Upper lobe of left lung (tissue), 6 donors: ENCODE results near the gene C3orf49. TPM values are rescaled to one million over a fixed set of nuclear protein-coding genes. Genes with fewer than 3 reads are reported as not detected.

ENCODE experiments used
- ATAC-seq, 2 donors: fragments of 200-7000 bp; cut with Tn5 transposase; one replicate each; pipeline ENCODE4 v1.9.1; 2022; ENCODE audit warnings: mild to moderate bottlenecking in 2 of 2, moderate library complexity in 2 of 2; ENCODE audit not compliant: low FRiP score in 2 of 2
- DNase-seq, 2 donors: peaks; one replicate each; pipeline ENCODE4 v3.0.0-alpha.2; 2019 to 2020
- H3K27ac ChIP-seq, 4 donors: fragments of 200-600 bp; sonication (generic); one replicate each; pipeline ENCODE4 v1.5.1; 2016 to 2019
- H3K27me3 ChIP-seq, 4 donors: fragments of 200-600 bp; sonication (generic); one replicate each; pipeline ENCODE4 v1.5.1; 2017 to 2019
- H3K36me3 ChIP-seq, 4 donors: fragments of 200-600 bp; sonication (generic); one replicate each; pipeline ENCODE4 v1.5.1; 2016 to 2019
- H3K4me1 ChIP-seq, 4 donors: fragments of 200-600 bp; sonication (generic); one replicate each; pipeline ENCODE4 v1.5.1; 2018 to 2019
- H3K4me3 ChIP-seq, 4 donors: fragments of 200-600 bp; sonication (generic); one replicate each; pipeline ENCODE4 v1.5.1; 2017 to 2019; ENCODE audit warnings: mild to moderate bottlenecking in 2 of 4, moderate library complexity in 1 of 4
- H3K9me3 ChIP-seq, 4 donors: fragments of 200-600 bp; sonication (generic); one replicate each; pipeline ENCODE4 v1.5.1; 2018 to 2019
- CTCF ChIP-seq, 6 experiments: fragments of 450-650 bp in 4 of 6; fragments of 200-600 bp in 2 of 6; sonication (generic) in 2 of 6; IDR thresholded peaks; one replicate each; pipeline ENCODE4 v1.5.1; 2016 to 2019; ENCODE audit warnings: antibody characterized with exemption in 6 of 6
- EP300 ChIP-seq, 4 donors: sonication (generic); formaldehyde crosslinking; IDR thresholded peaks; one replicate each; pipeline ENCODE4 v1.5.1; 2017; ENCODE audit warnings: antibody characterized with exemption in 4 of 4, control low read depth in 2 of 4
- POLR2A ChIP-seq, 4 donors: fragments of 450-650 bp; IDR thresholded peaks; one replicate each; pipeline ENCODE4 v1.5.1; 2016 to 2017; ENCODE audit warnings: antibody characterized with exemption in 4 of 4, mild to moderate bottlenecking in 2 of 4
- POLR2AphosphoS5 ChIP-seq, 2 donors: sonication (generic); formaldehyde crosslinking; IDR thresholded peaks; one replicate each; pipeline ENCODE4 v1.5.1; 2017; ENCODE audit warnings: antibody characterized with exemption in 2 of 2
- WGBS, 2 donors: methylation state at CpG; one replicate each; pipeline ENCODE4 v1.1.5; 2017 to 2018; 5-methylcytosine and 5-hydroxymethylcytosine counted together
- total RNA-seq, 6 donors: library from RNA; depleted of rRNA in 4 of 6; stranded (reverse); fragments of >200 nt in 4 of 6; gene quantifications; one replicate each; pipeline versions ENCODE4 v1.1.0 to v1.2.1, GENCODE V29; 2016 to 2021
- donor health status: DM: no; HTN: no; CAD: no; lungs with moderate emphysema.
- donor health status: DM: no; HTN: yes; CAD: no; lungs with severe emphysema.

The C3orf49 gene
- total RNA-seq, 6 donors from 2014 or later, result not detected

GRCh38 chr3:63867225-63867624 is 48.1 kb downstream of the C3orf49 start:
- Histone ChIP-seq H3K27ac (no peak overlapping the region), H3K4me1 (peaks cover 7 to 16% (median 11%) of the 10 kb centered on the region in 4 donors), H3K36me3 (no peaks in the 10 kb centered on the region), H3K4me3 (no peak overlapping the region), H3K9me3 (no peaks in the 10 kb centered on the region), H3K27me3 (no peaks in the 10 kb centered on the region)
- WGBS, 2 donors, result 94 to 100% methylated on average over 1 of the region's 1 CpG
- no peak for ATAC-seq
- TF ChIP-seq POLR2AphosphoS5 (IDR thresholded peaks at IDR 0.05) (no peak), CTCF (IDR thresholded peaks at IDR 0.05) (no peak), EP300 (IDR thresholded peaks at IDR 0.05) (no peak), POLR2A (IDR thresholded peaks at IDR 0.05) (no peak)
- DNase-seq, result no peak

- H3K36me3 ChIP-seq, result no peaks in the 10 kb centered on the region
- no peak overlapping the region for H3K27ac ChIP-seq
- H3K27me3 ChIP-seq, result no peaks in the 10 kb centered on the region
- TF ChIP-seq CTCF (IDR thresholded peaks at IDR 0.05), result no peak
- no peak for TF ChIP-seq POLR2A (IDR thresholded peaks at IDR 0.05)
- TF ChIP-seq POLR2AphosphoS5 (IDR thresholded peaks at IDR 0.05), result no peak
- no peak for TF ChIP-seq EP300 (IDR thresholded peaks at IDR 0.05)
- H3K9me3 ChIP-seq, result no peaks in the 10 kb centered on the region
- 86 to 90% methylated on average over 3 of the region's 3 CpGs for WGBS, 2 donors
- ATAC-seq, result no peak
- no peak overlapping the region for H3K4me3 ChIP-seq
- no peak for DNase-seq
- H3K4me1 ChIP-seq, result peaks cover 0 to 7% (median 4%) of the 10 kb centered on the region in 4 donors
Measured at GRCh38 chr3:63869940-63870614, 51.0 kb downstream of the C3orf49 start.

- DNase-seq (no peak), ATAC-seq (no peak)
- peaks cover 0 to 9% (median 2%) of the 10 kb centered on the region in 4 donors for H3K4me1 ChIP-seq
- H3K4me3 ChIP-seq, result no peak overlapping the region
- TF ChIP-seq POLR2AphosphoS5 (IDR thresholded peaks at IDR 0.05) (no peak), POLR2A (IDR thresholded peaks at IDR 0.05) (no peak), CTCF (IDR thresholded peaks at IDR 0.05) (no peak), EP300 (IDR thresholded peaks at IDR 0.05) (no peak)
- no peaks in the 10 kb centered on the region for H3K27me3 ChIP-seq
- WGBS, 2 donors, result 62 to 69% methylated on average over 2 of the region's 2 CpGs
- H3K36me3 ChIP-seq, result no peaks in the 10 kb centered on the region
- no peak overlapping the region for H3K27ac ChIP-seq
- H3K9me3 ChIP-seq, result no peaks in the 10 kb centered on the region
Measured at GRCh38 chr3:63870615-63871005, 51.5 kb downstream of the C3orf49 start.

- H3K9me3 ChIP-seq, result no peaks in the 10 kb centered on the region
- H3K4me1 ChIP-seq, result peaks cover 0 to 10% (median 2%) of the 10 kb centered on the region in 4 donors
- ATAC-seq, result peak in 1 of 2 donors; percentile 56
- TF ChIP-seq POLR2A (IDR thresholded peaks at IDR 0.05), result no peak
- TF ChIP-seq EP300 (IDR thresholded peaks at IDR 0.05), result no peak
- TF ChIP-seq CTCF (IDR thresholded peaks at IDR 0.05), result no peak
- no peak for TF ChIP-seq POLR2AphosphoS5 (IDR thresholded peaks at IDR 0.05)
- 93 to 98% methylated on average over 2 of the region's 2 CpGs for WGBS, 2 donors
- H3K4me3 ChIP-seq, result no peak overlapping the region
- no peak overlapping the region for H3K27ac ChIP-seq
- no peak for DNase-seq
- H3K36me3 ChIP-seq, result no peaks in the 10 kb centered on the region
- no peaks in the 10 kb centered on the region for H3K27me3 ChIP-seq
Measured at GRCh38 chr3:63872135-63872924, 53.2 kb downstream of the C3orf49 start.
